Fibroblast of villous mesenchyme (primary cell): ENCODE data around the gene SP5. TPM values are rescaled to one million over a fixed set of nuclear protein-coding genes. Genes with fewer than 3 reads are reported as not detected.
"Not testable (repeated sequence)": the region's sequence is repeated elsewhere in the genome, so short reads cannot be mapped to it uniquely, and the experiment has no call there.

Experiments
- DNase-seq: peaks from one replicate; pipeline ENCODE4 v3.0.0-alpha.2; 2010; ENCODE audit warnings: low read depth
- H3K4me3 ChIP-seq: 2 replicates; pipeline ENCODE4 v1.5.1; 2011; ENCODE audit warnings: low read depth, mild to moderate bottlenecking, low read length
- CTCF ChIP-seq: IDR thresholded peaks from 2 replicates; pipeline ENCODE4 v1.5.1; 2012; ENCODE audit warnings: low read depth, mild to moderate bottlenecking, low read length; ENCODE audit not compliant: insufficient read depth
- total RNA-seq: library from RNA; depleted of rRNA; stranded (reverse); fragments of >200 nt; gene quantifications from 2 replicates; pipeline ENCODE4 v1.2.3, GENCODE V29; 2012

Gene SP5
- total RNA-seq, 1 donor = not detected

GRCh38 chr2:170722301-170722700 is 7.2 kb downstream of the SP5 start:
- TF ChIP-seq CTCF = no peak
- H3K4me3 ChIP-seq = no peak overlapping the region
- DNase-seq = no peak

DNA sequence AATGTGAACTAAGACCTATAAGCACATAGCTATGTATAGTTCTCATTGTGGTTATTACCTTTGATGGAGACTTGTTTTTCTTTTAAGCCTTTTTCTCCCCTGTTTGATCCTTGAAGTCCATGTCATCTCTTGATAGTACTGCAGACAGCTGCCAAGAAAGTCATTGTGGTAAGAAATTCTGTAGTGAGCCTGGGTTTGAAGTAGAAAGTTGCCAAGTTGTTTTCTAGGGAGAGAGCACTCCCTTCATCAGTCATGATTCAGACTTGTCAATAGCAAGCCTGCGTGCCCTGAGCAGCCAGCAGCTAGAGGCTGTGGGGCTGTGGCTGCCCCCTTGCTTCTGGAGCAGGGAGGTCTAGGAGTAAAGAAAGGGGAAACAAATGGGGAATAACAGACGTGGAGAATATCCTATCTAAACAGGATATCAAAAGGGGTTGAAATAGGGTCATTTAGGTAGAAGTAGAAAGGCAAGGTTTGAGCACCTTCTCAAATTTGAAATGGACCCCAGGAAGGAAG is 8.4 kb downstream of the SP5 start:
- no peak for DNase-seq
- no peak for TF ChIP-seq CTCF
- no peak overlapping the region for H3K4me3 ChIP-seq

DNA sequence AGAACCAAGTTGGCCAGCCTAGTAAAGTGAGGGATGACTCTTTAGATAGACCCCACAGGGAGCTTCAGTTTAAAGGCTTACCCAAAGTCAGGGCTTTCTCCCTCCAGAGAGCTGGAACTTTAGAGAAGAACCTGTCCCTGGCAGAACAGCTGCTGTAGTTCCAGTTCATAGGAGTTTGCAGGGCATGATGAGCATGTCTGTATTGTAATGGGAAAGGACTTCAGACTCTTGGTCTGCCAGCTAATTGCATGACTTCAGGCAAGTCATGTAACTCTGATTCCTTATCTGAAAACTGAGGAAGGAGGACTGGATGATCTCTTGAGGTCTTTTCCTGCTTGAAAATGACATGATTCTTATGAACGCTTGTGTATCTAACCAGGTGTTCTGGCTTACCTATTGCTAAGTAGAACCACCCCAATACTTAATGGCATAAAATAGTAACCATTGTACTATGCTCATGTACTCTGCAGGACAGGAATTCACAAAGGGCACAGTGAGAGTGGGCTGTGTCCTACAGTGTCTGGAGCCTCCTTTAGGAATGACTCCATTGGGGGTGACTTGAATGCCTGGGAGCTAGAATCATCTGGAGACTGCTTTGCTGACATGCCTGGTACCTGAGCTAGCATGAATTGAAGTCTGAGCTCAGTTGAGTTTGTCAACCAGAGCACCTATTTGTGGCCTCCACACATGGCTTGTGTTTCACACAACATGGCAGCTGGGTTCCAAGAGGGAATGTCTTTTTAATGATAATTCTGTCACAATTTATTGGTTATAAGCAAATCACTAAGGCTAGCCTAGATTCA is 18.9 kb downstream of the SP5 start:
- H3K4me3 ChIP-seq = no peak overlapping the region
- DNase-seq = no peak
- no peak for TF ChIP-seq CTCF

- DNase-seq, H3K4me3 ChIP-seq: not testable (repeated sequence)
Observed at GRCh38 chr2:170734601-170735000, 19.5 kb downstream of the SP5 start.

GRCh38 chr2:170736628-170737027 is 21.5 kb downstream of the SP5 start:
- no peak overlapping the region for H3K4me3 ChIP-seq
- DNase-seq = no peak
- TF ChIP-seq CTCF = no peak

GRCh38 chr2:170737406-170737805 is 22.3 kb downstream of the SP5 start:
- H3K4me3 ChIP-seq = no peak overlapping the region
- no peak for TF ChIP-seq CTCF
- no peak for DNase-seq

- no peak for DNase-seq
- TF ChIP-seq CTCF = no peak
- no peak overlapping the region for H3K4me3 ChIP-seq
Observed at GRCh38 chr2:170737821-170738220, 22.7 kb downstream of the SP5 start.
